ENCODE measurements around the gene PRDM16. TPM values are rescaled to one million over a fixed set of nuclear protein-coding genes. Genes with fewer than 3 reads are reported as not detected.

Gene PRDM16
- total and polyA plus RNA-seq, 2 of the 8 experiments (the other 6 are each of a cell fraction or from before 2014, with no cell fraction given) = 0.39 to 0.43 TPM

- Histone ChIP-seq H3K27me3 (replicated peaks in 1 of 4; ENCODE audit: control insufficient read depth in 3 of 4, extremely low read depth in 1 of 4, insufficient read depth in 3 of 4, low read length in 3 of 4) (peaks cover 91 to 96% (median 92%) of the 10 kb centered on the region in 4 experiments), H3K4me3 (ENCODE audit: extremely low read depth in 1 of 4, insufficient read depth in 2 of 4, low read depth in 3 of 4, low read length in 4 of 4) (peak overlapping the region in 1 of 4 experiments; percentile 62; a peak in 1 of 8 replicates), H3K18ac (ENCODE audit: extremely low read depth, low read length) (no peak overlapping the region), H3K4ac (replicated peaks; ENCODE audit: insufficient read length, low read depth, low read length) (no peak overlapping the region), H3K36me3 (ENCODE audit: control insufficient read depth in 2 of 4, insufficient read depth in 4 of 4, low read length in 3 of 4) (peaks cover 0 to 11% (median 0%) of the 10 kb centered on the region in 4 experiments; a peak in 1 of 8 replicates), H3K9me3 (ENCODE audit: insufficient read depth in 2 of 2, low read depth in 1 of 2, low read length in 1 of 2) (no peaks in the 10 kb centered on the region), H4K20me1 (replicated peaks in 1 of 2; ENCODE audit: control insufficient read depth in 1 of 2, insufficient read depth in 2 of 2, low read length in 2 of 2) (peaks cover 3 to 16% of the 10 kb centered on the region in 2 experiments), H3K23me2 (ENCODE audit: low read depth, low read length) (peaks cover 13% of the 10 kb centered on the region; the same call in 1 of the 2 replicates), H2BK5ac (ENCODE audit: low read depth, low read length) (no peak overlapping the region), H4K8ac (ENCODE audit: extremely low read depth, insufficient read depth, low read length) (no peak overlapping the region), H2BK120ac (replicated peaks; ENCODE audit: low read depth, low read length) (no peak overlapping the region), H3K23ac (ENCODE audit: insufficient read length) (no peak overlapping the region), H4K5ac (ENCODE audit: insufficient read length, low read depth, low read length) (no peak overlapping the region), H2AFZ (ENCODE audit: low read length) (no peak overlapping the region), H3K27ac (ENCODE audit: low read depth, low read length) (no peak overlapping the region), H3K4me2 (ENCODE audit: insufficient read depth in 1 of 2, low read depth in 2 of 2, low read length in 2 of 2) (0 out of 4 replicates have a peak overlapping the region, but pooled peaks have one; percentile 66 to 75), H4K91ac (replicated peaks; ENCODE audit: insufficient read length, low read length) (no peak overlapping the region), H3K79me1 (ENCODE audit: low read depth, low read length) (no peaks in the 10 kb centered on the region), H3K56ac (replicated peaks; ENCODE audit: insufficient read length, low read depth, low read length) (no peak overlapping the region), H3K79me2 (ENCODE audit: control insufficient read depth in 1 of 2, insufficient read depth in 2 of 2, low read length in 2 of 2) (no peaks in the 10 kb centered on the region), H3K9ac (replicated peaks in 1 of 4; ENCODE audit: extremely low read depth in 1 of 4, low read depth in 3 of 4, low read length in 3 of 4) (no peak overlapping the region), H2AK5ac (ENCODE audit: low read depth, low read length) (no peak overlapping the region), H3K4me1 (replicated peaks in 1 of 4; ENCODE audit: control insufficient read depth in 3 of 4, insufficient read depth in 4 of 4, low read length in 3 of 4) (peaks cover 0 to 39% (median 25%) of the 10 kb centered on the region in 4 experiments; a peak in 6 of 7 replicates), H2BK15ac (ENCODE audit: low read length) (no peak overlapping the region; the same call in 1 of the 2 replicates), H2BK12ac (ENCODE audit: low read depth, low read length) (no peak overlapping the region), H3K14ac (ENCODE audit: insufficient read length) (no peak overlapping the region), H2BK20ac (ENCODE audit: low read length) (no peak overlapping the region)
- CTCF ChIA-PET (ENCODE audit: partially characterized antibody) = interaction anchor here (1.0 to 3.3 kb wide), 6 partner anchors 11 to 263 kb away, joined by 3 to 32 read pairs (median 4); no protein-coding TSS in a partner anchor
- peak in 1 of 2 experiments; percentile 49 for DNase-seq (ENCODE audit: low read depth in 1 of 2, low spot score in 2 of 2)
- WGBS, 2 experiments (ENCODE audit: extremely low coverage in 1 of 2, insufficient coverage in 1 of 2, insufficient read length in 1 of 2, insufficient replicate concordance in 2 of 2, low coverage in 1 of 2, low lambda C conversion rate in 2 of 2, missing lambda C conversion rate in 1 of 2) = 59% methylated on average over 10 of the region's 10 CpGs; no CpG with 5 or more reads in 1 of the 2 experiments
- FAIRE-seq = no peak
- POLR2A ChIA-PET (ENCODE audit: partially characterized antibody) = interaction anchor here (0.5 kb wide), 1 partner anchor 435 kb away, joined by 3 read pairs; no protein-coding TSS in a partner anchor
- TF ChIP-seq POLR2AphosphoS5 (IDR thresholded peaks at IDR 0.05; ENCODE audit: low read depth, low read length) = no peak
- TF ChIP-seq CEBPB (IDR thresholded peaks at IDR 0.05; ENCODE audit: low read depth, low read length) = no peak
- TF ChIP-seq ATF2 (IDR thresholded peaks at IDR 0.05; ENCODE audit: low read length) = no peak
- no peak for TF ChIP-seq USF2 (IDR thresholded peaks at IDR 0.05; ENCODE audit: low read length)
- TF ChIP-seq SUZ12 (IDR thresholded peaks at IDR 0.05; ENCODE audit: low read length) = no peak
- no peak for TF ChIP-seq CHD1 (IDR thresholded peaks at IDR 0.05; ENCODE audit: low read depth, low read length)
- no peak for TF ChIP-seq CHD2 (IDR thresholded peaks at IDR 0.05; ENCODE audit: low read length)
- no peak for TF ChIP-seq EZH2 (IDR thresholded peaks at IDR 0.05; ENCODE audit: low read depth, low read length, severe bottlenecking)
- no peak for TF ChIP-seq CREB1 (IDR thresholded peaks at IDR 0.05)
- no peak for TF ChIP-seq GTF2F1 (IDR thresholded peaks at IDR 0.05; ENCODE audit: borderline replicate concordance, low read depth, low read length)
- no peak for TF ChIP-seq TCF12 (IDR thresholded peaks at IDR 0.05; ENCODE audit: low read depth, low read length)
- no peak for TF ChIP-seq POU5F1 (IDR thresholded peaks at IDR 0.05; ENCODE audit: low read depth, low read length)
Measured at GRCh38 chr1:3066826-3067225, 2.2 kb upstream of the PRDM16 start.

All from H1 (cell line).